Vagina (tissue), 2 donors: ENCODE measurements around the gene FITM1. TPM values are rescaled to one million over a fixed set of nuclear protein-coding genes. Genes with fewer than 3 reads are reported as not detected.

Experiments used
- DNase-seq, 2 donors: peaks; one replicate each; pipeline ENCODE4 v3.0.0-alpha.2; 2017; ENCODE audit errors: extremely low spot score in 2 of 2
- H3K27ac ChIP-seq: fragments of 200-600 bp; sonication (generic); one replicate; pipeline ENCODE4 v1.5.1; 2019
- H3K27me3 ChIP-seq: fragments of 200-600 bp; sonication (generic); one replicate; pipeline ENCODE4 v1.5.1; 2019
- H3K36me3 ChIP-seq, 2 donors: fragments of 200-600 bp; sonication (generic); one replicate each; pipeline ENCODE4 v1.5.1; 2017 to 2019
- H3K4me1 ChIP-seq: fragments of 200-600 bp; sonication (generic); one replicate; pipeline ENCODE4 v1.5.1; 2019
- H3K4me3 ChIP-seq, 2 donors: fragments of 200-600 bp; sonication (generic); 1 replicate in 1 of 2; 2 replicates in 1 of 2; pipeline ENCODE4 v1.5.1; 2016 to 2019
- H3K9me3 ChIP-seq: fragments of 200-600 bp; sonication (generic); one replicate; pipeline ENCODE4 v1.5.1; 2019
- CTCF ChIP-seq, 3 experiments: fragments of 450-650 bp in 2 of 3; fragments of 200-600 bp in 1 of 3; sonication (generic) in 1 of 3; IDR thresholded peaks; one replicate each; pipeline ENCODE4 v1.5.1; 2017 to 2019; ENCODE audit warnings: antibody characterized with exemption in 3 of 3, mild to moderate bottlenecking in 2 of 3, moderate library complexity in 2 of 3
- POLR2A ChIP-seq, 2 donors: fragments of 450-650 bp; IDR thresholded peaks; one replicate each; pipeline ENCODE4 v1.6.1; 2017; ENCODE audit warnings: antibody characterized with exemption in 2 of 2, mild to moderate bottlenecking in 2 of 2, moderate library complexity in 2 of 2
- POLR2AphosphoS5 ChIP-seq, 2 donors: sonication (generic); formaldehyde crosslinking; IDR thresholded peaks; one replicate each; pipeline ENCODE4 v1.9.0; 2017; ENCODE audit warnings: antibody characterized with exemption in 2 of 2, mild to moderate bottlenecking in 2 of 2, low read depth in 1 of 2; ENCODE audit not compliant: insufficient read depth in 1 of 2
- intact Hi-C: fragments of 100-400 bp; cut with DNase I; formaldehyde crosslinking; loops from one replicate; pipeline ENCODE4 v1.15.1; 2023
- total RNA-seq: library from RNA; depleted of rRNA; stranded (reverse); fragments of >200 nt; gene quantifications from one replicate; pipeline ENCODE4 v1.2.3, GENCODE V29; 2016

The FITM1 gene
- total RNA-seq, 1 donor from 2014 or later: not detected

- DNase-seq: no peak
- intact Hi-C loops: no loop called here
- no peak for TF ChIP-seq CTCF (IDR thresholded peaks at IDR 0.05)
- no peak for TF ChIP-seq POLR2AphosphoS5 (IDR thresholded peaks at IDR 0.05; ENCODE audit: insufficient read depth in 1 of 2, low read depth in 1 of 2)
- no peak for TF ChIP-seq POLR2A (IDR thresholded peaks at IDR 0.05)
- no peaks in the 10 kb centered on the region for H3K9me3 ChIP-seq
- no peaks in the 10 kb centered on the region for H3K27me3 ChIP-seq
- peaks cover 19% of the 10 kb centered on the region for H3K4me1 ChIP-seq
- H3K4me3 ChIP-seq: no peak overlapping the region
- H3K27ac ChIP-seq: no peak overlapping the region
- H3K36me3 ChIP-seq: peaks cover 0 to 63% of the 10 kb centered on the region in 2 donors
These were observed 10.8 kb upstream of the FITM1 start for GRCh38 chr14:24119691-24120090.

GRCh38 chr14:24121210-24121609 is 9.2 kb upstream of the FITM1 start:
- Histone ChIP-seq H3K27ac (no peak overlapping the region), H3K4me3 (no peak overlapping the region), H3K36me3 (peaks cover 0 to 63% of the 10 kb centered on the region in 2 donors), H3K27me3 (no peaks in the 10 kb centered on the region), H3K4me1 (peaks cover 9% of the 10 kb centered on the region), H3K9me3 (no peaks in the 10 kb centered on the region)
- no peak for DNase-seq
- TF ChIP-seq POLR2A (IDR thresholded peaks at IDR 0.05): no peak
- TF ChIP-seq POLR2AphosphoS5 (IDR thresholded peaks at IDR 0.05; ENCODE audit: insufficient read depth in 1 of 2, low read depth in 1 of 2): no peak
- TF ChIP-seq CTCF (IDR thresholded peaks at IDR 0.05): no peak
- intact Hi-C loops: no loop called here

DNA sequence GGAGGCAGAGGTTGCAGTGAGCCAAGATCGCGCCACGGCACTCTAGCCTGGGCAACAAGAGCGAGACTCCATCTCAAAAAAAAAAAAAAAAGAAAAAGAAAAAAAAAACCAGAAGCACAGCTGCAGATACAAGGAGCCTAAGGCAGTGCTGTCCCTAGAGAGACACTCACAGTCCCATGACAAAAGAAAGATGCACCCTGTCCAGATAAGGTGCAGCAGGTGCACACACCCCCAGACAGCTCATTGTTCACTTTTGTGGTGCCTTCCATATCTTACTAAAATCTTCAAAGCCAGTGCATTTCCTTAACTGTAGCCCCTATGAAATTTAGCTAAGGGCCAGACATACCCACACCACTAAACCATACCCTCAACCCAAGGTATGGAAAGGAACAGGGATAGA is 8.0 kb upstream of the FITM1 start:
- TF ChIP-seq POLR2AphosphoS5 (IDR thresholded peaks at IDR 0.05; ENCODE audit: insufficient read depth in 1 of 2, low read depth in 1 of 2): no peak
- TF ChIP-seq CTCF (IDR thresholded peaks at IDR 0.05): no peak
- TF ChIP-seq POLR2A (IDR thresholded peaks at IDR 0.05): no peak
- H3K36me3 ChIP-seq: peaks cover 0 to 56% of the 10 kb centered on the region in 2 donors
- H3K4me3 ChIP-seq: no peak overlapping the region
- H3K27me3 ChIP-seq: no peaks in the 10 kb centered on the region
- no peak for DNase-seq
- H3K27ac ChIP-seq: no peak overlapping the region
- no peaks in the 10 kb centered on the region for H3K9me3 ChIP-seq
- H3K4me1 ChIP-seq: no peaks in the 10 kb centered on the region
- intact Hi-C loops: no loop called here

DNA sequence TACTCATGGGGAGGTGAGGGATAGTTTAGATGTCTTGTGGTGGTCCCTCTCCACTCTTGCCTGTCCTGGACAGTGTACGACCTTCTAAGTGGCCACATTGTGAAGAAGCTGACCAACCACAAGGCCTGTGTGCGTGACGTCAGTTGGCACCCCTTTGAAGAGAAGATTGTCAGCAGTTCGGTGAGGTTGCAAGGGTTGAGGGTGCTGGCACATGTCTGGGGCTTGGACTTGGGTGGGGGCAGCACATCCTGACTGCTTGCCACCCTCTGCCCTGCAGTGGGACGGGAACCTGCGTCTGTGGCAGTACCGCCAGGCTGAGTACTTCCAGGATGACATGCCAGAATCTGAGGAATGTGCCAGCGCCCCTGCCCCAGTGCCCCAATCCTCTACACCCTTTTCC is 7.6 kb upstream of the FITM1 start:
- DNase-seq: no peak
- peaks cover 0 to 51% of the 10 kb centered on the region in 2 donors for H3K36me3 ChIP-seq
- TF ChIP-seq CTCF (IDR thresholded peaks at IDR 0.05): no peak
- no peak for TF ChIP-seq POLR2AphosphoS5 (IDR thresholded peaks at IDR 0.05; ENCODE audit: insufficient read depth in 1 of 2, low read depth in 1 of 2)
- TF ChIP-seq POLR2A (IDR thresholded peaks at IDR 0.05): no peak
- no peak overlapping the region for H3K4me3 ChIP-seq
- H3K27me3 ChIP-seq: no peaks in the 10 kb centered on the region
- no peaks in the 10 kb centered on the region for H3K9me3 ChIP-seq
- no peak overlapping the region for H3K27ac ChIP-seq
- intact Hi-C loops: no loop called here
- no peaks in the 10 kb centered on the region for H3K4me1 ChIP-seq

GRCh38 chr14:24123424-24124417 is 6.7 kb upstream of the FITM1 start:
- Histone ChIP-seq H3K4me1 (no peaks in the 10 kb centered on the region), H3K4me3 (no peak overlapping the region), H3K27ac (no peak overlapping the region), H3K27me3 (no peaks in the 10 kb centered on the region), H3K36me3 (peaks cover 0 to 43% of the 10 kb centered on the region in 2 donors), H3K9me3 (no peaks in the 10 kb centered on the region)
- no peak for TF ChIP-seq POLR2A (IDR thresholded peaks at IDR 0.05)
- TF ChIP-seq CTCF (IDR thresholded peaks at IDR 0.05): no peak
- no peak for TF ChIP-seq POLR2AphosphoS5 (IDR thresholded peaks at IDR 0.05; ENCODE audit: insufficient read depth in 1 of 2, low read depth in 1 of 2)
- intact Hi-C loops: no loop called here
- DNase-seq: no peak
